ENCODE results near the gene ARID1B.

Gene ARID1B

GRCh38 chr6:157095084-157095483 is 317.9 kb downstream of the ARID1B start:
- Histone ChIP-seq H3K9me3 (no peaks in the 10 kb centered on the region), H3K4me3 (ENCODE audit: low read depth in 1 of 2, low read length in 1 of 2) (no peak overlapping the region), H3K4me1 (ENCODE audit: control insufficient read depth in 1 of 2, insufficient read depth in 1 of 2, low read depth in 1 of 2, low read length in 1 of 2) (no peaks in the 10 kb centered on the region), H3K27me3 (no peaks in the 10 kb centered on the region), H3K27ac (no peak overlapping the region), H3K36me3 (peaks cover 13% of the 10 kb centered on the region)
- no peak for TF ChIP-seq CTCF (IDR thresholded peaks at IDR 0.05)

- peaks cover 13% of the 10 kb centered on the region for H3K36me3 ChIP-seq
- no peaks in the 10 kb centered on the region for H3K27me3 ChIP-seq
- H3K9me3 ChIP-seq = no peaks in the 10 kb centered on the region
- TF ChIP-seq CTCF (IDR thresholded peaks at IDR 0.05) = no peak
- no peak overlapping the region for H3K27ac ChIP-seq
- no peaks in the 10 kb centered on the region for H3K4me1 ChIP-seq (ENCODE audit: control insufficient read depth in 1 of 2, insufficient read depth in 1 of 2, low read depth in 1 of 2, low read length in 1 of 2)
- H3K4me3 ChIP-seq (ENCODE audit: low read depth in 1 of 2, low read length in 1 of 2) = no peak overlapping the region
These were observed 318.4 kb downstream of the ARID1B start for GRCh38 chr6:157095569-157095968.

- no peak for TF ChIP-seq CTCF (IDR thresholded peaks at IDR 0.05)
- Histone ChIP-seq H3K4me1 (ENCODE audit: control insufficient read depth in 1 of 2, insufficient read depth in 1 of 2, low read depth in 1 of 2, low read length in 1 of 2) (no peaks in the 10 kb centered on the region), H3K27ac (no peak overlapping the region), H3K36me3 (peaks cover 7% of the 10 kb centered on the region), H3K9me3 (no peaks in the 10 kb centered on the region), H3K4me3 (ENCODE audit: low read depth in 1 of 2, low read length in 1 of 2) (no peak overlapping the region), H3K27me3 (no peaks in the 10 kb centered on the region)
These were observed 318.9 kb downstream of the ARID1B start for GRCh38 chr6:157096105-157096504.

GRCh38 chr6:157096522-157096921 is 319.3 kb downstream of the ARID1B start:
- H3K4me1 ChIP-seq (ENCODE audit: control insufficient read depth in 1 of 2, insufficient read depth in 1 of 2, low read depth in 1 of 2, low read length in 1 of 2) = no peaks in the 10 kb centered on the region
- no peaks in the 10 kb centered on the region for H3K9me3 ChIP-seq
- H3K27ac ChIP-seq = no peak overlapping the region
- TF ChIP-seq CTCF (IDR thresholded peaks at IDR 0.05) = no peak
- H3K36me3 ChIP-seq = peaks cover 7% of the 10 kb centered on the region
- H3K27me3 ChIP-seq = no peaks in the 10 kb centered on the region
- H3K4me3 ChIP-seq (ENCODE audit: low read depth in 1 of 2, low read length in 1 of 2) = no peak overlapping the region

- H3K27me3 ChIP-seq = no peaks in the 10 kb centered on the region
- H3K36me3 ChIP-seq = peaks cover 7% of the 10 kb centered on the region
- no peak overlapping the region for H3K4me3 ChIP-seq (ENCODE audit: low read depth in 1 of 2, low read length in 1 of 2)
- no peak overlapping the region for H3K27ac ChIP-seq
- H3K9me3 ChIP-seq = no peaks in the 10 kb centered on the region
- TF ChIP-seq CTCF (IDR thresholded peaks at IDR 0.05) = no peak
- no peaks in the 10 kb centered on the region for H3K4me1 ChIP-seq (ENCODE audit: control insufficient read depth in 1 of 2, insufficient read depth in 1 of 2, low read depth in 1 of 2, low read length in 1 of 2)
These were observed 320.2 kb downstream of the ARID1B start for GRCh38 chr6:157097255-157097955.

Data from neutrophil (primary cell).